Activated CD4-positive, alpha-beta memory T cell treated with anti-CD3 and anti-CD28 coated beads for 36 hours (primary cell): ENCODE measurements around the gene KDM1A. TPM values are rescaled to one million over a fixed set of nuclear protein-coding genes. Genes with fewer than 3 reads are reported as not detected.

Experiments
- CTCF ChIA-PET: fragments of 350-600 bp; sonication (Branson Sonifier 250); formaldehyde crosslinking; loops from one replicate; lab custom pipeline; 2021; ENCODE audit warnings: antibody characterized with exemption, inconsistent platforms; lab: Charles Lee
- POLR2A ChIA-PET: fragments of 350-600 bp; sonication (Branson Sonifier 250); formaldehyde crosslinking; loops from one replicate; lab custom pipeline; 2021; ENCODE audit warnings: antibody characterized with exemption; lab: Charles Lee
- DNase-seq: peaks from one replicate; pipeline ENCODE4 v3.0.0-alpha.2; 2020
- H3K27ac Mint-ChIP-seq: one replicate; pipeline ENCODE4 v1.8.0; 2021; ENCODE audit warnings: mixed read lengths
- H3K27me3 Mint-ChIP-seq: one replicate; pipeline ENCODE4 v1.8.0; 2021; ENCODE audit warnings: mixed read lengths
- H3K36me3 Mint-ChIP-seq: one replicate; pipeline ENCODE4 v1.8.0; 2021; ENCODE audit warnings: mixed read lengths
- H3K4me1 Mint-ChIP-seq: one replicate; pipeline ENCODE4 v1.8.0; 2021; ENCODE audit warnings: low read depth, mixed read lengths
- H3K4me3 Mint-ChIP-seq: one replicate; pipeline ENCODE4 v1.8.0; 2021; ENCODE audit warnings: mild to moderate bottlenecking, mixed read lengths
- H3K9me3 Mint-ChIP-seq: one replicate; pipeline ENCODE4 v1.8.0; 2021; ENCODE audit warnings: mixed read lengths
- intact Hi-C: fragments of 100-400 bp; cut with micrococcal nuclease; formaldehyde crosslinking; loops from one replicate; pipeline ENCODE4 v1.15.1; 2023
- total RNA-seq, 2 experiments: library from RNA; stranded (reverse); gene quantifications; one replicate each; pipeline ENCODE4 v1.2.3, GENCODE V29; 2021

The KDM1A gene
- total RNA-seq, 2 experiments from 2014 or later: 60.2 to 61.9 TPM

DNA sequence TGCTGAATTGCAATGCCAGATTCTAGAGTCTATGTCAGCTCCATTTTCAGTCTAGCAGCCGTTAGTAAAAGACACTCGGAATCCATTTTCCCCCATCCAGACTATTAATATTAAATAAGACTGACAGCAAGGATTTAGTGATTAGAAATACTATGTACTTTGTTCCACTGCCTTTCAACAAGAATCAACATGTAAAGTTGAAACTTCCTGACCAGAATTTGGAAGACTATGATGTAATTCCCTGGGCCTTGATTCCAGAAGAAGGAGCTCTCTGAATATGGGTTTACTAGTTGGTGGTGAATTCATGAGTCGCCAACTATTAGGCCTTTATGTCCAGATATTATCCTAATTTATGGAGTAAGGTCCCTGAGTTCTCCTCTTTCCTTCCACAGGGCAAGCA is 24.8 kb downstream of the KDM1A start:
- POLR2A ChIA-PET: no interaction called here
- H3K27ac Mint-ChIP-seq: no peak overlapping the region
- H3K9me3 Mint-ChIP-seq: no peaks in the 10 kb centered on the region
- intact Hi-C loops: no loop called here
- CTCF ChIA-PET: no interaction called here
- H3K27me3 Mint-ChIP-seq: no peaks in the 10 kb centered on the region
- no peaks in the 10 kb centered on the region for H3K36me3 Mint-ChIP-seq
- peaks cover 32% of the 10 kb centered on the region for H3K4me1 Mint-ChIP-seq
- DNase-seq: no peak
- H3K4me3 Mint-ChIP-seq: no peak overlapping the region

DNA sequence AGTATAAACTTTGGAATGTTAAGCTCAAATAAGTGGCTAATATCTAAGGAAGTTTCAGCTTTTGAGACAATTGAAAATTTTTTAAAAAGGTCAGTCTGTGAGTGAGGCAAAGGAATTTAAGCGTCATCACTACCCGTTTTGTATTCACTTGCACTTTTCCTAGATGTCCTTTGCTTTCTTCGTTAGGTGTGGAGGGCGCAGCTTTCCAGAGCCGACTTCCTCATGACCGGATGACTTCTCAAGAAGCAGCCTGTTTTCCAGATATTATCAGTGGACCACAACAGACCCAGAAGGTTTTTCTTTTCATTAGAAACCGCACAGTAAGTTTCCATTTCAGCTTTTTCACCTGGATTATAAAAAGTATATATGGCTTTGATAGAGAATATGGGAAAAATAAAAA is 30.9 kb downstream of the KDM1A start:
- POLR2A ChIA-PET: no interaction called here
- intact Hi-C loops: no loop called here

DNA sequence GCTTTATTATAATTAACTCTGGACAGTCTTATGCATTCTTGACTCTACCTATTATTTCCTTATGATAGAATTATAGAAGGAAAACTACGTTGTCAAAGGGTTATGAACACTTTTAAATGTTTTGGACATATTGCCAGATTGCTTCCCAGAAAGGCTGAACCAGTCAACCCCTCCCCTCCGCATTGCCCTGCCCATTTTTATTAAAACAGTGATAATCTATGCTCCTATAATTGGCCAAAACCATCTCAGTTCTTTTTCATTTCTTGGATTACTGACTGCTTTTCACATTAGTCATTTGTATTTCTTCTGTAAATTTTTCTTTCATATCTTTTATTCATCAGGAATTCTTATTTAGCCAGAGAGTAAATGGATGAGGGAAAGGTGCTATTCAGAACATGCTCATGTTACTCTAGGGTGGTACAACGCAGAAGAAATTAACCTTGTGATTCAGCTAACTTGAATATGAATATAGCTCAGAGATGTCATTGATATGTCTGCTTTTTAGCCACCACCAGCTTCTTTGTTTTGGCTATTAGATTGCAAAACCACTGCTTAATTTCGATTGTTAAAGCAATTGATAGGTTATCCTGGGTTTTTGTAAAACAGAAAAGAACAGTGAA is 32.1 kb downstream of the KDM1A start:
- H3K4me3 Mint-ChIP-seq: no peak overlapping the region
- ChIA-PET POLR2A (no interaction called here), CTCF (no interaction called here)
- H3K4me1 Mint-ChIP-seq: no peaks in the 10 kb centered on the region
- H3K27ac Mint-ChIP-seq: no peak overlapping the region
- no peaks in the 10 kb centered on the region for H3K27me3 Mint-ChIP-seq
- intact Hi-C loops: no loop called here
- H3K36me3 Mint-ChIP-seq: peaks cover 22% of the 10 kb centered on the region
- no peaks in the 10 kb centered on the region for H3K9me3 Mint-ChIP-seq
- DNase-seq: no peak

More for the DNA sequence above, 30.9 kb downstream of the KDM1A start:
- Mint-ChIP-seq H3K4me3 (no peak overlapping the region), H3K27me3 (no peaks in the 10 kb centered on the region), H3K36me3 (peaks cover 19% of the 10 kb centered on the region), H3K27ac (no peak overlapping the region), H3K4me1 (peaks cover 10% of the 10 kb centered on the region), H3K9me3 (no peaks in the 10 kb centered on the region)
- DNase-seq: no peak
- CTCF ChIA-PET: interaction anchor here (0.6 kb wide), 2 partner anchors 26 to 159 kb away, joined by 3 read pairs; no protein-coding TSS in a partner anchor

DNA sequence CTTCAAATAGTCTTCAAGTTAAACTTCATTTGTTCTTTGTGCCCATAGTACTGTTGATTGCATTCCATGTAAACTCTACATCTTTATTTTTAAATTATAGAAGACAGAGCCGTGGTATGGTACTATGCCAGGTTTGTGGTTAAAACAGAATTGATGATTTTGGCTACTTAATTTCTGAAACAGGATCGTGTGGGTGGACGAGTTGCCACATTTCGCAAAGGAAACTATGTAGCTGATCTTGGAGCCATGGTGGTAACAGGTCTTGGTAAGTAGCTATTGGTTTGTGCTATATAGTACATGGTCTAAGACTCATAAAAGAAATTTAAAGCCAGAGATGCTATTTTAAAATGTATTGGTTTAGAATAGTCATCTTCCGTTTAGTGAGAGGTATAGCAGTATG is 38.0 kb downstream of the KDM1A start:
- no peak for DNase-seq
- H3K9me3 Mint-ChIP-seq: no peaks in the 10 kb centered on the region
- H3K4me3 Mint-ChIP-seq: no peak overlapping the region
- H3K36me3 Mint-ChIP-seq: peaks cover 39% of the 10 kb centered on the region
- H3K27ac Mint-ChIP-seq: no peak overlapping the region
- CTCF ChIA-PET: interaction anchor here (0.6 kb wide), 1 partner anchor 127 kb away, joined by 3 read pairs; no protein-coding TSS in a partner anchor
- intact Hi-C loops: no loop called here
- POLR2A ChIA-PET: interaction anchor here (0.6 kb wide), 1 partner anchor 114 kb away, joined by 3 read pairs; no protein-coding TSS in a partner anchor
- H3K27me3 Mint-ChIP-seq: no peaks in the 10 kb centered on the region
- no peaks in the 10 kb centered on the region for H3K4me1 Mint-ChIP-seq

DNA sequence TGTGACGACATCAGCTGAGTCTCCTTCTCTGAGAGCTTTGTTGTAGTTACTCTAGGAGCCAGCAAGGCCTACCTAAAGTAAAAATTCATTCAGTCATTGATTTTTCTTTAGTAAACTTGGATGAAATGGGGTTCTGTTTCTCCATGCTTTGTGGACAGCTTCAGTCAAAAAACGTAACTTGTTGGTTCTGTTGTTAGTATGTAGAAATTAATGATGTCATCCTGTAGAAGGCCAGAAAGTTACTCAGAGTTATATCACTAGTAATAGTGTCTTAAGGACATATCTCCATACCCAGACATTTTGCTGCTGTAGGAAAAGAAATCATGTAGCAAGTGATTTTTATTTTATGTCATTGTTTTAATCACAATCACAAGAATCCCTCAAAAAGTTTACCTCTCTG is 43.0 kb downstream of the KDM1A start:
- Mint-ChIP-seq H3K36me3 (peaks cover 31% of the 10 kb centered on the region), H3K27ac (no peak overlapping the region), H3K9me3 (no peaks in the 10 kb centered on the region), H3K4me3 (no peak overlapping the region), H3K27me3 (no peaks in the 10 kb centered on the region), H3K4me1 (no peaks in the 10 kb centered on the region)
- ChIA-PET CTCF (interaction anchor here (1.6 kb wide), 1 partner anchor 36 kb away, joined by 4 read pairs; no protein-coding TSS in a partner anchor), POLR2A (no interaction called here)
- DNase-seq: no peak
- intact Hi-C loops: no loop called here

DNA sequence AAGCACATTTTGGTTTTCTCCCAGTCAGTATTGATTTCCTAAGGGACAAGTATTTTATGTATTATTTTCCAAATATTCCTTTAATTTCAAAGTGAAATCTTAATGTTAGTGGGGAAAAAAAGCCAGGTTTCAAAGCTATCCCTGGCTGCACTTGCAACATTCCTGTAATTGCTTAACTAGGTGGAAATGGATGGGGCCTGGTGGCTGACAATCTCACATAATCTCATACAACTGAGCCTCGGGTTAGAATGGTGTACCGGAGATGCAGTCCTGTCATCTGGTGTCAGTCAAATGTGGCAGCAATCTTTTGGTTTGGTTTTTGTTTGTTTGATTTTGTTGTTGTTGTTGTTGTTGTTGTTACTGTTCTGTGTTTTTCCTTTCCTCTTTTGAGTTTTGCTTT is 46.1 kb downstream of the KDM1A start:
- intact Hi-C loops: no loop called here
- H3K36me3 Mint-ChIP-seq: peaks cover 37% of the 10 kb centered on the region
- ChIA-PET POLR2A (no interaction called here), CTCF (interaction anchor here (1.4 kb wide), 1 partner anchor 119 kb away, joined by 3 read pairs; no protein-coding TSS in a partner anchor)
- H3K9me3 Mint-ChIP-seq: no peaks in the 10 kb centered on the region
- H3K27me3 Mint-ChIP-seq: no peaks in the 10 kb centered on the region
- no peak for DNase-seq
- H3K4me3 Mint-ChIP-seq: no peak overlapping the region
- H3K4me1 Mint-ChIP-seq: no peaks in the 10 kb centered on the region
- no peak overlapping the region for H3K27ac Mint-ChIP-seq

DNA sequence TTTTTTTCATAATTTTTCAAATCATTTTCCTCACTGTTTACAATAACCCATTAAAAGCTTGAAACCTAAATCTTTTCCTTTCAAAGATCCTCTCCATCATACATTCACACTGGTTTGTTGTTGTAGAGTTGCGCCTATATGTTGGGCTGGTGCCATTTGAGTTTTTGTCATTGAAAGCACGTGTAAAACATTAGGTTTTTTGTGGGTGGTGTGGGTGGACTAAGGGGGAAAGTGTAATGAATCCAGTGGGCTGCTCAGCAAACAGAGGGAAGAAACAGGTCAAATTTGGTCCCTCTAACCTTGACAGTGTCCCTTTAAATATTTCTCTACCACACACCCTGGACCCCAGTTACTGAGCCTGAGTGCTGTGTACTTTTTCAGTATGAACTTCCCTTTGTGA is 46.8 kb downstream of the KDM1A start:
- no peaks in the 10 kb centered on the region for H3K27me3 Mint-ChIP-seq
- DNase-seq: no peak
- H3K9me3 Mint-ChIP-seq: no peaks in the 10 kb centered on the region
- H3K36me3 Mint-ChIP-seq: peaks cover 37% of the 10 kb centered on the region
- H3K27ac Mint-ChIP-seq: no peak overlapping the region
- CTCF ChIA-PET: interaction anchor here (1.4 kb wide), 1 partner anchor 118 kb away, joined by 3 read pairs; no protein-coding TSS in a partner anchor
- H3K4me3 Mint-ChIP-seq: no peak overlapping the region
- no peaks in the 10 kb centered on the region for H3K4me1 Mint-ChIP-seq
- intact Hi-C loops: no loop called here
- POLR2A ChIA-PET: no interaction called here

DNA sequence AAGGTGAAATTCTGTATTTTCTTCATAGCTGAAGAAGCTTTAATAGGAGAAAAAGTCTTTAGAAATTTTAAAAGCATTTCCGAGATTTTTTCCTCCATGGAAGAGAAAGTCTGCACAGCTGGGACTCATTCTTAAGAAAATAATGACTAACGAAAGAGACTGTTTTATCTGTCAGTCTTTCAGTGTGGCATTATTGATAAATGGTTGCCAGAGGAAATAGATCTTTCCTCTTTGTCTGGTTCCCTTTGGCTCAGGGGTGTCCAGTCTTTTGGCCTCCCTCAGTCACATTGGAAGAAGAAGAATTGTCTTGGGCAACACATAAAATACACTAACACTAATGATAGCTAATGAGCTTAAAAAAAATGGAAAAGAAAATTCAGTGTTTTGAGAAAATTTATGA is 49.9 kb downstream of the KDM1A start:
- intact Hi-C loops: no loop called here
- POLR2A ChIA-PET: no interaction called here
- Mint-ChIP-seq H3K4me3 (no peak overlapping the region), H3K27me3 (no peaks in the 10 kb centered on the region), H3K27ac (no peak overlapping the region), H3K9me3 (no peaks in the 10 kb centered on the region), H3K4me1 (no peaks in the 10 kb centered on the region), H3K36me3 (peaks cover 37% of the 10 kb centered on the region)
- CTCF ChIA-PET: interaction anchor here (1.3 kb wide), 1 partner anchor 115 kb away, joined by 7 read pairs; no protein-coding TSS in a partner anchor
- no peak for DNase-seq

DNA sequence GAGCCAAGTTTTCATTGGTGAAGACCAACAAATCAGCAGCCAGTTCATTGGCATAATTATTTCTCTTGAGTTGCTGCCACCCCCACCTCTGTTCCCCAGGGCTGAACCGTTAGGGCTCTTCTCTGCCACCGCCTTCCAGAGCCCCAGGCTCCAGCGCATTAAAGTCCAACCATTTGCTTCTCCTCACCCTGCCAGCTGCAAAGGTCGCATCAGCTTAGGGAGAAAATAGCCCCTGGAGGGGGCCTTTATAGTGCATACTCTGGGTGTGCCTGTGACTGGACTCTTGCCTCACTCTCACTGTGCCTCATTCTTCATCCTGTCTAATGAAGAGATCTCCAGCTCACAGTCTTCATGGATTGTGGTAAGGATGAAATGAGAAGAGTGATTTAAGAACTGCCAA is 50.4 kb downstream of the KDM1A start:
- intact Hi-C loops: no loop called here
- H3K9me3 Mint-ChIP-seq: no peaks in the 10 kb centered on the region
- no peaks in the 10 kb centered on the region for H3K27me3 Mint-ChIP-seq
- no peak overlapping the region for H3K4me3 Mint-ChIP-seq
- no peak for DNase-seq
- peaks cover 33% of the 10 kb centered on the region for H3K36me3 Mint-ChIP-seq
- no peak overlapping the region for H3K27ac Mint-ChIP-seq
- no peaks in the 10 kb centered on the region for H3K4me1 Mint-ChIP-seq
- ChIA-PET POLR2A (no interaction called here), CTCF (interaction anchor here (1.3 kb wide), 1 partner anchor 115 kb away, joined by 7 read pairs; no protein-coding TSS in a partner anchor)

DNA sequence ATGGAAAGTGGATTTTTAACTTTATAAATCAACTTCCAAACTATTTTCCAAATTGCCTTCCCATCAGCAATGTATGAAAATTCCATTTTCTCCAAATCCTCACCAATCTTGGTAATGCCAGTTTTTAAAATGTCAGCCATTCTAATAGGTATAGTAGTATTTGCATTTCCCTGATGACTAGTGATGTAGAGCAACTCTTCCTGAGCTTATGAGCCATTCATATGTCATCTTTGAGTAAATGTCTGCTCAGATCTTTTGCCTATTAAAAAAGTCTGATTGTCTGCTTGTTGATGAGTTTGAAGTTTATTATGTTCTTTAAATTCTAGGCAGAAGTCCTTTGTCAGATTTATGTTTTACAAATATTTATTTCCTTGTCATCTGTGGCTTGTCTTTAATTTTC is 54.7 kb downstream of the KDM1A start:
- Mint-ChIP-seq H3K4me1 (no peaks in the 10 kb centered on the region), H3K36me3 (peaks cover 29% of the 10 kb centered on the region), H3K4me3 (no peak overlapping the region), H3K27me3 (no peaks in the 10 kb centered on the region), H3K27ac (no peak overlapping the region), H3K9me3 (no peaks in the 10 kb centered on the region)
- CTCF ChIA-PET: no interaction called here
- intact Hi-C loops: no loop called here
- DNase-seq: no peak
- POLR2A ChIA-PET: no interaction called here

DNA sequence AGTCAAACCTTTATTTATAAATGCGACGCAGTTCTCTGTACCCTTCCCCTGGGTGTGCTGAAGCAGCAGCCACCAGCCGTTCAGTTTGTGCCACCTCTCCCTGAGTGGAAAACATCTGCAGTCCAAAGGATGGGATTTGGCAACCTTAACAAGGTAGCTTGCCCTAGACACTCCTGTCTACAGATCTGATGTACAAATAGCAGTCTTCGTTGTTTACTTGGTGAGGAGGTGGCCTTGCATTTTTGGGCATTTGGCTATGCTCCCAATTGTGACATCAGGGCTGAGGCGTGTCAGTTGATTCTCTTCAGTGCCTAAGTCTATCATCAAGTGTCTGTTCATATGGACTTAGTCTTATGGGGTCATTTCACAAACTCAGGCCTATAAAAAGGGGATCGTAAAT is 59.8 kb downstream of the KDM1A start:
- ChIA-PET POLR2A (no interaction called here), CTCF (no interaction called here)
- no peak for DNase-seq
- Mint-ChIP-seq H3K27me3 (no peaks in the 10 kb centered on the region), H3K36me3 (peaks cover 39% of the 10 kb centered on the region), H3K4me3 (no peak overlapping the region), H3K27ac (no peak overlapping the region), H3K4me1 (no peaks in the 10 kb centered on the region), H3K9me3 (no peaks in the 10 kb centered on the region)
- intact Hi-C loops: no loop called here

DNA sequence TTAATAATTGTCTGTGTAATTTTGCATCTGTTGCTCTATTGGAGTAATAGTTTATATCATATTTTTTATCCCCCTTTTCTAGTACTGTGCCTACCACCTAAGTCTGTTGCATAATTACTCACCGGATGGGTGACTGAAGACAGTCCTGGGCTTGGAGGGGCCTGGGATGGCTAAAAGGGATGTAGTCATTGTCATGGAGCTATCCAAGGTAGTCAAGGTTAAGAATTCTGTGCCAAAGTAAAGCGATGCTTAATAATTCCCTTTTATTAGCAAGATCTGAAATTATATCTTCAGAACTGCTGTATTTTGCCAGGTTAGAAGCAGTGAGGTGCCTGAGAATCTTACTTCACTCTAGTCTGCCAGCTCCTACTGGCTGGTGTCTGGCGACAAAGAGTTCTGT is 61.6 kb downstream of the KDM1A start:
- POLR2A ChIA-PET: no interaction called here
- Mint-ChIP-seq H3K27me3 (no peaks in the 10 kb centered on the region), H3K4me3 (no peak overlapping the region), H3K36me3 (peaks cover 46% of the 10 kb centered on the region), H3K4me1 (no peaks in the 10 kb centered on the region), H3K9me3 (no peaks in the 10 kb centered on the region), H3K27ac (no peak overlapping the region)
- CTCF ChIA-PET: interaction anchor here (1.1 to 2.2 kb wide), 3 partner anchors 9 to 103 kb away, joined by 5 to 18 read pairs (median 6); no protein-coding TSS in a partner anchor
- intact Hi-C loops: no loop called here
- no peak for DNase-seq

DNA sequence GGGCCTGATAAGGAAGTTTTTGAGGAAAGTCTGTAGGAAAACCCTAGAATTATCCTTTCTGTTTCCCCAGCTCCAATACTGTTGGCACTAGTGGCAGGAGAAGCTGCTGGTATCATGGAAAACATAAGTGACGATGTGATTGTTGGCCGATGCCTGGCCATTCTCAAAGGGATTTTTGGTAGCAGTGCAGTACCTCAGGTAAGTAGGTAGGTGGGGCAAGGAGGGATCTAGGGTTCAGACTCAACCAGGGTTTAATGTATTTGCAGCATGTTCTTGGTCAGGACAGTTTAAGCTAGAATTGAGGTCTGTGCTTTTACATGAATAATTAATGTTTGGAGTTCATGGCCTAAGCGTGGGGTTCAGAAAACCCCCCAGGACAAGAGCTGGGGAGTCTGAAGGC is 62.1 kb downstream of the KDM1A start:
- ChIA-PET CTCF (interaction anchor here (1.1 to 2.2 kb wide), 3 partner anchors 10 to 103 kb away, joined by 5 to 18 read pairs (median 6); no protein-coding TSS in a partner anchor), POLR2A (no interaction called here)
- H3K4me3 Mint-ChIP-seq: no peak overlapping the region
- no peak for DNase-seq
- H3K27ac Mint-ChIP-seq: no peak overlapping the region
- no peaks in the 10 kb centered on the region for H3K4me1 Mint-ChIP-seq
- no peaks in the 10 kb centered on the region for H3K27me3 Mint-ChIP-seq
- intact Hi-C loops: no loop called here
- no peaks in the 10 kb centered on the region for H3K9me3 Mint-ChIP-seq
- peaks cover 48% of the 10 kb centered on the region for H3K36me3 Mint-ChIP-seq
